HG03175 (cell line): ENCODE results near the gene AGER.
A peak's percentile ranks its signal among the peaks of the same experiment; 100 is the strongest.
"Not testable (repeated sequence)": the region's sequence is repeated elsewhere in the genome, so short reads cannot be mapped to it uniquely, and the experiment has no call there.

ENCODE experiments used
- ATAC-seq: cut with Tn5 transposase; IDR thresholded peaks from one replicate; pipeline ENCODE4 v1.9.1; 2021; ENCODE audit warnings: mild to moderate bottlenecking, moderate library complexity; ENCODE audit not compliant: unreplicated experiment

Gene AGER

GRCh38 chr6:32184084-32184640 is at the start of gene AGER:
Gene AGER (minus strand): TSS chr6:32184253. CDS start chr6:32184222, 31 bp downstream.
- no peak for ATAC-seq

- ATAC-seq: no peak
Measured at GRCh38 chr6:32226434-32226833, 42.4 kb upstream of the AGER start.

- ATAC-seq: peak; percentile 49
Measured at GRCh38 chr6:32224696-32225095, 40.6 kb upstream of the AGER start.

- no peak for ATAC-seq
Measured at GRCh38 chr6:32223258-32224235, 39.5 kb upstream of the AGER start, which contains the start of gene NOTCH4. Gene NOTCH4 (minus strand): TSS chr6:32224067. CDS start chr6:32223928, 139 bp downstream.

GRCh38 chr6:32222333-32223230 is 38.5 kb upstream of the AGER start:
- ATAC-seq: no peak

GRCh38 chr6:32220021-32220420 is 36.0 kb upstream of the AGER start:
- ATAC-seq: no peak

- ATAC-seq: no peak
Measured at GRCh38 chr6:32218167-32218566, 34.1 kb upstream of the AGER start.

GRCh38 chr6:32216998-32217397 is 32.9 kb upstream of the AGER start:
- no peak for ATAC-seq

- no peak for ATAC-seq
Measured at GRCh38 chr6:32216285-32216684, 32.2 kb upstream of the AGER start.

- ATAC-seq: no peak
Measured at GRCh38 chr6:32215617-32216016, 31.6 kb upstream of the AGER start.

GRCh38 chr6:32214126-32214525 is 30.1 kb upstream of the AGER start:
- ATAC-seq: no peak

GRCh38 chr6:32213649-32214048 is 29.6 kb upstream of the AGER start:
- ATAC-seq: no peak

GRCh38 chr6:32212076-32212760 is 28.2 kb upstream of the AGER start:
- ATAC-seq: no peak

- not testable (repeated sequence) for ATAC-seq
Measured at GRCh38 chr6:32211432-32211831, 27.4 kb upstream of the AGER start.

GRCh38 chr6:32210191-32210601 is 26.1 kb upstream of the AGER start:
- ATAC-seq: no peak

- no peak for ATAC-seq
Measured at GRCh38 chr6:32208996-32209395, 24.9 kb upstream of the AGER start.

- ATAC-seq: no peak
Measured at GRCh38 chr6:32204268-32204715, 20.2 kb upstream of the AGER start.

- ATAC-seq: no peak
Measured at GRCh38 chr6:32203426-32204267, 19.6 kb upstream of the AGER start.

GRCh38 chr6:32202186-32202585 is 18.1 kb upstream of the AGER start:
- ATAC-seq: no peak
